GM19099 (cell line): ENCODE data around the gene CAMTA1.

Source experiments
- POLR2A ChIP-seq: IDR thresholded peaks from 3 replicates; pipeline ENCODE4 v1.6.1; 2011; ENCODE audit warnings: low read depth; ENCODE audit not compliant: insufficient read length; ENCODE audit errors: extremely low read depth

CAMTA1 gene

DNA sequence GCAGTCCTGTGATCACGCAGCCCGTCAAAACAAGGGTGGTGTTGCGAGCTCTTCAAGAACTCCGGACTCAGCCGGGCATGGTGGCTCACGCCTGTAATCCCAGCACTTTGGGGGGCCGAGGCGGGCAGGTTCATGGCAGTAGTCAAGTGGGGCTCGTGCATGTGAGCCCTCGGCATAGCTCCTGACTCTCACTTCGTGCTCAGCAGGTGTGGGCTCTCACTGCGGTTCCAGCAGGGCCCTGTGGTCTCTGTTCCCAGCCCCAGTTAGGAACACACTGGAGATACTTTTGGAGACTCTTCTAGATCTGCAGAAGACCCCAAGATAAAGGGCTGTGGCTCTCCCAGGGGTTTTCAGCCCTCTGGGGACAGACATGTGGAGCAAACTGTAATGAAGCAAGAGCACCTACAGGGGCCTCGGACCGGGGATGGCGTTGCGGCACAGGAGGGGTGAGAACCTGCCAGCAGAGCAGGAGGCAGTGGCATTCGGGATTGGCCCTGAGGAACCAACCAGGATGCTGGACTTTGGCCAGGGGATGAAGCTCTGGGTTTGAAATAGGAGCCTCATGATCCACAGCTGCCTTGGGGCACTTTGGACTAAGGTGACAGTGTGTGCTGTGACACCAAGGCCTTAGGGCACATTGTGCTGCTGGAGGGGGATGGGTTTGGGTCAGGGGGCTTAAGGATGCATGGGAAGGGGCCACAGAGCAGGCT lies 443.2 kb downstream of the CAMTA1 start:
- TF ChIP-seq POLR2A = no peak

GRCh38 chr1:7229186-7229585 lies 443.9 kb downstream of the CAMTA1 start:
- TF ChIP-seq POLR2A = no peak

DNA sequence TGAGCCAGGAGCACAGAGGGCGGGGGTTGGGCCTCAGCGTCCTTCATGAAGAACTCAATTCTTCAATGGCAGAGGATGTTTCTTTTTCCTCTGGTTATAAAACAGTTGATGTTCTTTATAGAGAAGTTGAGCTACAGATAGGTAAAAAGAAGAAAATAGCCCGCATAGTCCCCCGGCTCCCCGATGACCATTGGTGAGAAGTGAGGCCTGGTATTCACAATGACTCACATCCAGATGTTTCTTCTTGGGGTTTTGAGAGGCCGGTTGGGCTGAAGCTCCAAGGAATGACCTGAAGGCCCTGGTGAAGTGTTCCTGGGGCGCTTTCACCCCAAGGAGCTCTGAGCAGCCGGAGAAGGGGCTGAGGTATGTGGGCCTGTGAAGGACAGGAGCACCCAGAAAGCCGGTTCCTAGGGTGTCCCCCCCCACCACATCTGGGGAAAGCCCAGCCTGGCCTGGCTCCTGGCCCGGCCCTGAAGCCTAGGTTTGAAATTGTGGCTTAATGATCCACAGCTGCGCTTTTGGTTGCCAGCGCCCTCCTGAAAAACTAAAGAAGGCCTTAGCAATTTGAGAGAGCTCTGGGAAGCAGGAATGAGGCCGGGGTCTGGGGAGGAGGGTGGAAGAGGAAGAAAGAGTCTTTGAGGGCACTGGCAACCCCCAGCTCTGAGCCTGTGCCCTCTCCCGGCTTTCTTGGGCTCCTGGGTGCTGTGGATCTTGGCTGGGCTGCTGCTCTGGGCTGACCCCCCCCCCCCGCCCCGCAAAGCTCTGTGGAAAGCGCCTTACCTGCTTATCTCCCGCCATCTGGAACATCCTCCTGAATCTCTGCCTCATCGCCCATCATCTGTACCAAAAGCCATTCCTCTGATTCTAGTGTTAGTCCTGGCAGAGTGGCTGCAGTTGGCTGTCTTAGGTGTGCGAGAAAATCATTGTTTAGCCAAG lies 444.7 kb downstream of the CAMTA1 start:
- TF ChIP-seq POLR2A = no peak

GRCh38 chr1:7232441-7233236 lies 447.4 kb downstream of the CAMTA1 start:
- no peak for TF ChIP-seq POLR2A

DNA sequence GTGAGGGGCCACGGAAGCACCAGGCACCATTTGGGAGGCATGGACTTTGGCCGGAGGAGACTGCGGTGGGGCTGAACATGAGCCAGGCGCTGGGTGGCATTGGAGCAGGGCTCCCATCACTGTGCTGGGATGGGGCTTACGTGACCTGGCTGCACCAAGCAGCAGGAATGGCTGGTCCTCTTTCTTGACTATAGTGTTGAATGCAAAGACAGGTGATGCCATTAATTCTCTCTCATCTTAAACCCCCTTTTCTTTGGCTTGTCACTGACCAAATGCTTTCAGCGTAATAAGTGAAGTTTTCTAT lies 447.9 kb downstream of the CAMTA1 start:
- no peak for TF ChIP-seq POLR2A

DNA sequence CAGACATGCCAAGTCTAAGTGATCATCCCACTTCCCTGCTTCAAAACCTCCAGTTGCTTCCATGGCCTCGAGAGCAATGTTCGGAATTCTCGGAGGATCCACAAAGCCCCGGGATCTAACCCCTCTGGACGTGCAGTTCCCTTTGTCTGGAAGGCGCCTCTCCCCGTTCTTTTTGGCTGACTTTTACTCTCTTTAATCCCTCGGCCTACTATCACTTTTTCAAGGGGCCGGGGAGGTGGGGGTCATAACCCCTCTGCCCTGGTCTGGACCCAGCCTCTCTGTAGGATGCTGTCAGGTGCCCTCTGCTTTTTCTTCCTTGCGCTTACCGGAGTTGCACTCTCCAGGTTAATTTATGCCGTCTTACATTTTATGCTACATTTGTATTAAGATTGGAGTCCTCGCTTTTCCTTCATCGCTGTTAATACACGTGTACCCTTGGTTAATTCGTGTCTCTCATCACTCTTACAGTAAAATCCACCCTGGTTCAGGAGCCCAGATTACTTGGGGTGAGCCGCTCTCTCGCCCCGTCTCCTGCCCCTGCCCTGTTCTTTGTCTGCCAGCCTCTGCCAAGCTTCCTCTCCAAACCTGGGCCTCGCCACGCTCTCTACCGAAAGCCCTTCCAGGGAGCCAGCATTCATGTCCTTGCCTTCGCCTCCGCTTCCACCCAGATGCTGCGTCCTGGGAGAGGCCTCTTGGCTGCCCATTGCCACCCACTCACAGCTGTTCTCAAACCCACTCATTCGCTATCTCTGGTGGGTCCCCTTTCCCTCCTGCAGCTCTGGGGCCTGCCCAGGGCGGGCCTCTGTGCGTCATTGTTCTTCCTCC lies 448.6 kb downstream of the CAMTA1 start:
- no peak for TF ChIP-seq POLR2A

GRCh38 chr1:7234471-7234755 lies 449.2 kb downstream of the CAMTA1 start:
- no peak for TF ChIP-seq POLR2A

DNA sequence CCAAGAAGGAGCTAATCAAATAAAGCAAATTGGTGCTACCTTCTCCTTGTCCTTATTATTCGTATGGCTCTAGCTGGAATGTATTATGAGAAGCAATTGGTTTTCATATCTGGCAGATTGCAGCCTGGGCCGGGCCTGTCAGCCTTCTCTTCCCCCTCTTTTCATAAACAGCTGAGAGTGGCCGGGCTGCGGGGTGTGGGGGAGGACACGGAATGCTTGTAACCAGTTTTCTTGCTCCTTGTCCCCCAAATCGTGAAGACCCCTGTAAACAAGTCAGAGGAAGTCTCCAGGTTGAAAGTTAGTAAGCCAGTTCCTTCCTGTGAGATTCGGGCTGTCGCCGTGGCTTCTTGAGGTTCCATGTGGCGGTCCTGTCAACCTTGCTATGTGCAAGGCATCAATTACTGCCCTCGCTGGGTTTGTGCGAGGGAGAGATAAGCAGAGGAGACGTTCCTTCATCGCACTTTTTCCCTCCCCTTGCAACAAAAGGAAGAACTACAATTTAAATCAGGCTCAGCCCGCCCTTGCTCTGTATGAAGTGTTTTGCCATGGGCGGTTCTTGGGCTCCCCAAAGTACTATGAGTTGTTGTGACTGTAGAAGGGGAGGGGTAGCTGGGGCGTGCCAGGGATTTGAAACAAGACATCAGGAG lies 450.7 kb downstream of the CAMTA1 start:
- no peak for TF ChIP-seq POLR2A

GRCh38 chr1:7236844-7237515 lies 451.7 kb downstream of the CAMTA1 start:
- no peak for TF ChIP-seq POLR2A

GRCh38 chr1:7247158-7247557 lies 461.9 kb downstream of the CAMTA1 start:
- TF ChIP-seq POLR2A = no peak

GRCh38 chr1:7247791-7248548 lies 462.7 kb downstream of the CAMTA1 start:
- no peak for TF ChIP-seq POLR2A

DNA sequence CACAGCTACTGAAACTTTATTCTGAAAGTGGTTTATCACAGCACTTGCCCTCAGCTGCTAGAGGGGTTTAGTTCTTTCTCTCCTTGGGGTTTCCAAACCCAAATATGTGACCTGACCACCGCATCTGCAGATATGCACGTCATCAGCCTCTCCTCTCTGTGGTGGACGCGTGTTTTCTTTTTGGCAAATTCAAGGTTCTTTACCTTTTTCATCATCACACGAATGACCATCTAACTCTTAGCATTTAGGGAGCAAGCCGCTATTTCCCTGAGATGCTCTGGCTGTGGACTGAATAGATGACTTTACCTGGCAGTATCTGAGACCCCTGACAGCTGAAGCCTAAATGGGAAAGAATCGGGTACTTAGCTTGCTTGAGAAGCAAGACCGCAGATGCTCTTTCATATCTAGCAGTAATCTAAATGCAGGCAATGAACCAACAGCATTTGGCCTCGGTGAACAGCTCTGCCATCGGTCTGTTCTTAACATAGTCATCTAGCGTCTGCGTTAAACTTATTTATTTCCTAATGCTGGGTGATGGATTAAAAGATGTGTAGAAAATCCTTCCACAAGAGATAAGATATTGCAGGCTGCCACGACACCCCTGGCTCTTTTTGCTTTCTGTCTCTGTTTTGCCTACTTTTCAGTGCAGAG lies 463.4 kb downstream of the CAMTA1 start:
- no peak for TF ChIP-seq POLR2A

GRCh38 chr1:7249516-7249915 lies 464.3 kb downstream of the CAMTA1 start:
- TF ChIP-seq POLR2A = no peak
